ENCODE measurements around the gene SYNPR.

SYNPR gene

GRCh38 chr3:63561879-63562278 lies 283.8 kb downstream of the SYNPR start:
- no peak for TF ChIP-seq CTCF (IDR thresholded peaks at IDR 0.05; ENCODE audit: low read length, missing control alignments)

GRCh38 chr3:63562323-63562722 lies 284.2 kb downstream of the SYNPR start:
- no peak for DNase-seq (ENCODE audit: low read depth)
- H3K4me3 ChIP-seq (replicated peaks; ENCODE audit: low read depth, low read length): no peak overlapping the region
- TF ChIP-seq CTCF (IDR thresholded peaks at IDR 0.05; ENCODE audit: low read length, missing control alignments): no peak

More at GRCh38 chr3:63561879-63562278, 283.8 kb downstream of the SYNPR start:
- DNase-seq (ENCODE audit: low read depth): no peak
- H3K4me3 ChIP-seq (replicated peaks; ENCODE audit: low read depth, low read length): no peak overlapping the region

- no peak overlapping the region for H3K4me3 ChIP-seq (replicated peaks; ENCODE audit: low read depth, low read length)
- DNase-seq (ENCODE audit: low read depth): no peak
- no peak for TF ChIP-seq CTCF (IDR thresholded peaks at IDR 0.05; ENCODE audit: low read length, missing control alignments)
Measured at GRCh38 chr3:63563572-63563971, 285.5 kb downstream of the SYNPR start.

- no peak for TF ChIP-seq CTCF (IDR thresholded peaks at IDR 0.05; ENCODE audit: low read length, missing control alignments)
- no peak for DNase-seq (ENCODE audit: low read depth)
- no peak overlapping the region for H3K4me3 ChIP-seq (replicated peaks; ENCODE audit: low read depth, low read length)
Measured at GRCh38 chr3:63565220-63565619, 287.1 kb downstream of the SYNPR start.

- H3K4me3 ChIP-seq (replicated peaks; ENCODE audit: low read depth, low read length): no peak overlapping the region
- no peak for TF ChIP-seq CTCF (IDR thresholded peaks at IDR 0.05; ENCODE audit: low read length, missing control alignments)
- no peak for DNase-seq (ENCODE audit: low read depth)
Measured at GRCh38 chr3:63571682-63572081, 293.6 kb downstream of the SYNPR start.

GRCh38 chr3:63576846-63577245 lies 298.7 kb downstream of the SYNPR start:
- no peak for DNase-seq (ENCODE audit: low read depth)
- no peak for TF ChIP-seq CTCF (IDR thresholded peaks at IDR 0.05; ENCODE audit: low read length, missing control alignments)
- no peak overlapping the region for H3K4me3 ChIP-seq (replicated peaks; ENCODE audit: low read depth, low read length)

- no peak for TF ChIP-seq CTCF (IDR thresholded peaks at IDR 0.05; ENCODE audit: low read length, missing control alignments)
- H3K4me3 ChIP-seq (replicated peaks; ENCODE audit: low read depth, low read length): no peak overlapping the region
- DNase-seq (ENCODE audit: low read depth): no peak
Measured at GRCh38 chr3:63578858-63579257, 300.8 kb downstream of the SYNPR start.
